ENCODE measurements around the gene TCAIM. TPM values are rescaled to one million over a fixed set of nuclear protein-coding genes. Genes with fewer than 3 reads are reported as not detected.

Gene TCAIM
- total RNA-seq, 1 donor from 2014 or later: 12.9 TPM

DNA sequence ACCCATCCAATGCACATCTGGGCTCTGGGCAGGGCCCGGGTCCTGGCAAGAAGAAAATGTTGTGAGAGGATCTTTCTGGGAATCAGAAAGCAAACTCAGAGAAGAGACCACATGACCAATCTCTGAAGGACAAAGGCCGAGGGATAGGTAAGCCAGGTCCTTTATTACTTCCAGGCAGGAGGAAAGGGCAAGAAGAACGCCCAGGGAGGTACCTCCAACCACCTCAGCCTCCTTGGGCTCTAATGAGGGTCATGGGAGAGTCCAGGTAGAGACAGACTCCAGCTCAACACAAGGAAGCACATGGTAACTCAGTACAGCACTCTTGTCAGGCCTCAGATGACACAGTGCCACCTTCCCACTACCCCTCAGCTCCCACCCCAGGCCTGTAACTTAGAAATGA is 112.9 kb downstream of the TCAIM start:
- intact Hi-C loops (cut with micrococcal nuclease): no loop called here
- Mint-ChIP-seq H3K4me3 (no peak overlapping the region), H3K27me3 (no peaks in the 10 kb centered on the region), H3K27ac (no peak overlapping the region), H3K36me3 (ENCODE audit: low read depth) (peaks cover 83% of the 10 kb centered on the region), H3K9me3 (peaks cover 3% of the 10 kb centered on the region), H3K4me1 (no peaks in the 10 kb centered on the region)
- ChIA-PET POLR2A (no interaction called here), CTCF (no interaction called here)
- ATAC-seq (ENCODE audit: low read depth): no peak
- no peak for DNase-seq
- TF ChIP-seq, protein P1, sequence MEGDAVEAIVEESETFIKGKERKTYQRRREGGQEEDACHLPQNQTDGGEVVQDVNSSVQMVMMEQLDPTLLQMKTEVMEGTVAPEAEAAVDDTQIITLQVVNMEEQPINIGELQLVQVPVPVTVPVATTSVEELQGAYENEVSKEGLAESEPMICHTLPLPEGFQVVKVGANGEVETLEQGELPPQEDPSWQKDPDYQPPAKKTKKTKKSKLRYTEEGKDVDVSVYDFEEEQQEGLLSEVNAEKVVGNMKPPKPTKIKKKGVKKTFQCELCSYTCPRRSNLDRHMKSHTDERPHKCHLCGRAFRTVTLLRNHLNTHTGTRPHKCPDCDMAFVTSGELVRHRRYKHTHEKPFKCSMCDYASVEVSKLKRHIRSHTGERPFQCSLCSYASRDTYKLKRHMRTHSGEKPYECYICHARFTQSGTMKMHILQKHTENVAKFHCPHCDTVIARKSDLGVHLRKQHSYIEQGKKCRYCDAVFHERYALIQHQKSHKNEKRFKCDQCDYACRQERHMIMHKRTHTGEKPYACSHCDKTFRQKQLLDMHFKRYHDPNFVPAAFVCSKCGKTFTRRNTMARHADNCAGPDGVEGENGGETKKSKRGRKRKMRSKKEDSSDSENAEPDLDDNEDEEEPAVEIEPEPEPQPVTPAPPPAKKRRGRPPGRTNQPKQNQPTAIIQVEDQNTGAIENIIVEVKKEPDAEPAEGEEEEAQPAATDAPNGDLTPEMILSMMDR (IDR thresholded peaks at IDR 0.05): no peak

DNA sequence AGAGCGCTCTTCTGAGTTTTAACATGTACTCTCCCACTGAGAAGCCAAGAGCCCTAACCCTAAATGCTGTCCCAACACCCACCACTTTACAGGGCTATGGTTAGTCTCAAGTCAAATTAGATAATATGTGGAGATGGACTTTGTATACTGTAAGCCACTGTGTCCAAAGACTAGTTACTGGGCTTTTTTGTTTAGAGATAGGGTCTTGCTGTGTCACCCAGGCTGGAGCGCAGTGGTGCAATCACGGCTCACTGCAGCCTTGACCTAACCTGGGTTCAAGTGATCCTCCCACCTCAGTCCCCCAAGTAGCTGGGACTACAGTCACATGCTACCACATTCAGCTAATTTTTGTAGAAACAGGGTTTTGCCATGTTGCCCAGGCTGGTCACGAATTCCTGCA is 115.7 kb downstream of the TCAIM start:
- DNase-seq: no peak
- ChIA-PET CTCF (no interaction called here), POLR2A (no interaction called here)
- H3K27me3 Mint-ChIP-seq: no peaks in the 10 kb centered on the region
- no peak for ATAC-seq (ENCODE audit: low read depth)
- H3K36me3 Mint-ChIP-seq (ENCODE audit: low read depth): peaks cover 76% of the 10 kb centered on the region
- TF ChIP-seq, protein P1 (IDR thresholded peaks at IDR 0.05): no peak
- no peak overlapping the region for H3K4me3 Mint-ChIP-seq
- intact Hi-C loops (cut with micrococcal nuclease): no loop called here
- H3K4me1 Mint-ChIP-seq: no peaks in the 10 kb centered on the region
- no peaks in the 10 kb centered on the region for H3K9me3 Mint-ChIP-seq
- H3K27ac Mint-ChIP-seq: no peak overlapping the region

DNA sequence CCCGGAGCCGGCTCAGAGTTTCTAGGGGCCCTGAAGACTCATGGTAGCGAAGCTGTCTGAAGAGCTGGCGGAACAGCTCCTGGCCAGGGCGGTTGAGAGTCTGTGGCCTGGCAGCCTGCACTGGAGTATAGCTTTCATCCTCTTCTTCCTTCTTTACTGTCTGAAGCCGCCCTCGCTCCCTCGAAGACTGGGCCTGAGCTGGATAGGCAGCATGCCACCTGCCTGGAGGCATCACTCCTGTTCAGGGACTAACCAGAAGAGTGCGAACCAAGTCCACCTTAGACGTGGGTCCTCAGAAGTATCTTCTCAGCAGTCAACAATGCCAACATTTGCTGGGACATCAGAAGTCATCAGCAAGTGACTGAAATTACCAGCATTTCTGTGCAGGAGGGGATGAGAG is 116.8 kb downstream of the TCAIM start:
- Mint-ChIP-seq H3K4me1 (no peaks in the 10 kb centered on the region), H3K4me3 (no peak overlapping the region), H3K27me3 (no peaks in the 10 kb centered on the region), H3K9me3 (peaks cover 7% of the 10 kb centered on the region), H3K27ac (no peak overlapping the region), H3K36me3 (ENCODE audit: low read depth) (peaks cover 74% of the 10 kb centered on the region)
- ATAC-seq (ENCODE audit: low read depth) (no peak), DNase-seq (no peak)
- CTCF ChIA-PET: no interaction called here
- intact Hi-C loops (cut with micrococcal nuclease): no loop called here
- TF ChIP-seq, protein P1 (IDR thresholded peaks at IDR 0.05): no peak
- POLR2A ChIA-PET: no interaction called here

Other genes starting within 250 kb of the TCAIM start
- not detected in 2 replicates for gene TOPAZ1, start 96.9 kb upstream of the TCAIM start, total RNA-seq
- gene ZNF445, start 138.9 kb downstream of the TCAIM start, total RNA-seq: 17.3 and 19.5 TPM in 2 replicates
- 6.8 and 9.2 TPM in 2 replicates for gene ZKSCAN7, start 216.4 kb downstream of the TCAIM start, total RNA-seq
- gene ZNF660, start 246.2 kb downstream of the TCAIM start, total RNA-seq: 4.8 and 5.2 TPM in 2 replicates